IMR-90 (cell line): ENCODE results near the gene SLITRK5. TPM values are rescaled to one million over a fixed set of nuclear protein-coding genes. Genes with fewer than 3 reads are reported as not detected.

ENCODE experiments used
- ATAC-seq: fragments of 200-7000 bp; cut with Tn5 transposase; 2 replicates; pipeline ENCODE4 v1.9.1; 2020; ENCODE audit warnings: low read depth, mild to moderate bottlenecking, moderate library complexity
- BruUV-seq: library from RNA; stranded (reverse); fragments of 400-500 nt; replicated peaks from 2 replicates; lab custom pipeline; 2021; lab: Mats Ljungman, UMichigan
- CTCF ChIA-PET: fragments of 300-600 bp; formaldehyde crosslinking; extraction: SDS; loops from one replicate; lab custom pipeline; 2021; ENCODE audit warnings: antibody characterized with exemption; lab: Yijun Ruan, JAX
- POLR2A ChIA-PET: fragments of 300-600 bp; sonication (Branson Sonifier 250); formaldehyde crosslinking; loops from one replicate; lab custom pipeline; 2022; ENCODE audit warnings: antibody characterized with exemption; ENCODE audit not compliant: unreplicated experiment; lab: Charles Lee
- DNase-seq: peaks from one replicate; pipeline ENCODE4 v3.0.0; 2013
- H2AFZ ChIP-seq: replicated peaks from 2 replicates; pipeline ENCODE3; 2013; ENCODE audit warnings: low read length, mild to moderate bottlenecking; ENCODE audit not compliant: poor library complexity
- H2AK5ac ChIP-seq: 2 replicates; pipeline ENCODE4 v1.6.1; 2013; ENCODE audit warnings: low read depth, low read length, inconsistent platforms
- H2AK9ac ChIP-seq: replicated peaks from 2 replicates; pipeline ENCODE3; 2013; ENCODE audit warnings: mild to moderate bottlenecking, low read depth, low read length, moderate library complexity; ENCODE audit not compliant: poor library complexity
- H2BK120ac ChIP-seq: 2 replicates; pipeline ENCODE4 v1.6.1; 2013; ENCODE audit warnings: low read depth, low read length, inconsistent platforms
- H2BK15ac ChIP-seq: 3 replicates; pipeline ENCODE4 v1.6.1; 2013; ENCODE audit warnings: low read depth, low read length, inconsistent platforms
- H2BK20ac ChIP-seq: 2 replicates; pipeline ENCODE4 v1.6.1; 2013; ENCODE audit warnings: low read depth, mild to moderate bottlenecking, inconsistent platforms, low read length, moderate library complexity
- H2BK5ac ChIP-seq: 2 replicates; pipeline ENCODE4 v1.6.1; 2013; ENCODE audit warnings: mild to moderate bottlenecking, low read depth, low read length, inconsistent platforms; ENCODE audit not compliant: poor library complexity, severe bottlenecking
- H3K14ac ChIP-seq: replicated peaks from 2 replicates; pipeline ENCODE4 v1.6.1; 2013; ENCODE audit warnings: low read depth, low read length, inconsistent platforms
- H3K18ac ChIP-seq: 2 replicates; pipeline ENCODE4 v1.6.1; 2013; ENCODE audit warnings: low read depth, low read length, control low read depth
- H3K23ac ChIP-seq: 2 replicates; pipeline ENCODE4 v1.6.1; 2013; ENCODE audit warnings: low read depth, low read length, inconsistent platforms
- H3K27ac ChIP-seq: 2 replicates; pipeline ENCODE4 v1.5.1; 2013; ENCODE audit warnings: mild to moderate bottlenecking, control low read depth, low read length; ENCODE audit not compliant: insufficient read depth
- H3K27me3 ChIP-seq: 2 replicates; pipeline ENCODE4 v1.6.1; 2013; ENCODE audit warnings: low read length; ENCODE audit not compliant: control insufficient read depth, insufficient read depth
- H3K36me3 ChIP-seq: 2 replicates; pipeline ENCODE4 v1.6.1; 2013; ENCODE audit warnings: low read length, mixed read lengths; ENCODE audit not compliant: control insufficient read depth, insufficient read depth
- H3K4ac ChIP-seq: 2 replicates; pipeline ENCODE4 v1.6.1; 2013; ENCODE audit warnings: low read depth, low read length, inconsistent platforms
- H3K4me1 ChIP-seq: 2 replicates; pipeline ENCODE4 v1.6.1; 2013; ENCODE audit warnings: low read length, mixed read lengths; ENCODE audit not compliant: control insufficient read depth, insufficient read depth
- H3K4me2 ChIP-seq: 2 replicates; pipeline ENCODE4 v1.6.1; 2013; ENCODE audit warnings: low read depth, mild to moderate bottlenecking, control low read depth, low read length, moderate library complexity
- H3K4me3 ChIP-seq: 2 replicates; pipeline ENCODE4 v1.5.1; 2013; ENCODE audit warnings: low read depth, mild to moderate bottlenecking, control low read depth, low read length, moderate library complexity; ENCODE audit not compliant: insufficient read depth
- H3K56ac ChIP-seq: 2 replicates; pipeline ENCODE4 v1.6.1; 2013; ENCODE audit warnings: low read length, inconsistent platforms; ENCODE audit not compliant: insufficient read depth; ENCODE audit errors: extremely low read depth
- H3K79me1 ChIP-seq, 2 experiments: 2 replicates each; pipeline ENCODE4 v1.6.1; 2013; ENCODE audit warnings: low read length in 2 of 2, inconsistent platforms in 1 of 2, low read depth in 1 of 2
- H3K9ac ChIP-seq: 2 replicates; pipeline ENCODE4 v1.6.1; 2013; ENCODE audit warnings: low read depth, low read length, control low read depth
- H3K9me1 ChIP-seq: 2 replicates; pipeline ENCODE4 v1.6.1; 2013; ENCODE audit warnings: low read length, inconsistent platforms; ENCODE audit not compliant: insufficient read depth
- H3K9me3 ChIP-seq: 2 replicates; pipeline ENCODE4 v1.6.1; 2013; ENCODE audit warnings: low read length; ENCODE audit not compliant: control insufficient read depth, insufficient read depth
- H4K20me1 ChIP-seq: 2 replicates; pipeline ENCODE4 v1.6.1; 2013; ENCODE audit warnings: low read length, inconsistent platforms; ENCODE audit not compliant: insufficient read depth
- H4K5ac ChIP-seq: 2 replicates; pipeline ENCODE4 v1.6.1; 2013; ENCODE audit warnings: mild to moderate bottlenecking, low read depth, low read length, control low read depth
- H4K8ac ChIP-seq, 2 experiments: 2 replicates each; pipeline ENCODE4 v1.6.1; 2013; ENCODE audit warnings: low read depth in 2 of 2, low read length in 2 of 2, control low read depth in 1 of 2, inconsistent platforms in 1 of 2
- H4K91ac ChIP-seq: 2 replicates; pipeline ENCODE4 v1.6.1; 2013; ENCODE audit warnings: low read depth, low read length, inconsistent platforms; ENCODE audit not compliant: insufficient read depth
- BHLHE40 ChIP-seq: fragments of 150-350 bp; IDR thresholded peaks from 2 replicates; pipeline ENCODE4 v1.6.1; 2016; ENCODE audit warnings: mild to moderate bottlenecking, low read depth, low read length
- CEBPB ChIP-seq: IDR thresholded peaks from 2 replicates; pipeline ENCODE4 v1.6.1; 2012; ENCODE audit warnings: low read depth, low read length, improper control_type of control experiment
- CHD1 ChIP-seq: IDR thresholded peaks from 2 replicates; pipeline ENCODE4 v1.6.1; 2012; ENCODE audit warnings: low read depth, low read length, improper control_type of control experiment
- CTCF ChIP-seq: conservative IDR thresholded peaks from 2 replicates; pipeline ENCODE4 v1.5.1; 2012; ENCODE audit warnings: mild to moderate bottlenecking, low read depth, low read length, improper control_type of control experiment
- ELK1 ChIP-seq: fragments of 150-350 bp; IDR thresholded peaks from 2 replicates; pipeline ENCODE4 v1.6.1; 2016; ENCODE audit warnings: low read depth, mild to moderate bottlenecking, low read length, moderate library complexity, borderline replicate concordance
- FOS ChIP-seq: fragments of 150-350 bp; IDR thresholded peaks from 2 replicates; pipeline ENCODE4 v1.6.1; 2016; ENCODE audit warnings: low read depth, low read length
- MAFK ChIP-seq: IDR thresholded peaks from 2 replicates; pipeline ENCODE4 v1.6.1; 2012; ENCODE audit warnings: low read depth, low read length, improper control_type of control experiment
- MAZ ChIP-seq: IDR thresholded peaks from 2 replicates; pipeline ENCODE4 v1.6.1; 2012; ENCODE audit warnings: low read depth, mild to moderate bottlenecking, low read length, improper control_type of control experiment, moderate library complexity, borderline replicate concordance
- MXI1 ChIP-seq: IDR thresholded peaks from 2 replicates; pipeline ENCODE4 v1.6.1; 2012; ENCODE audit warnings: low read depth, mild to moderate bottlenecking, low read length, moderate library complexity, borderline replicate concordance
- NFE2L2 ChIP-seq: fragments of 150-350 bp; IDR thresholded peaks from 2 replicates; pipeline ENCODE4 v1.6.1; 2016; ENCODE audit warnings: low read depth, mild to moderate bottlenecking, low read length
- POLR2A ChIP-seq: IDR thresholded peaks from 2 replicates; pipeline ENCODE4 v1.6.1; 2012; ENCODE audit warnings: mild to moderate bottlenecking, low read depth, low read length
- RAD21 ChIP-seq: IDR thresholded peaks from 2 replicates; pipeline ENCODE4 v1.6.1; 2012; ENCODE audit warnings: low read length, improper control_type of control experiment
- RCOR1 ChIP-seq: IDR thresholded peaks from 2 replicates; pipeline ENCODE4 v1.6.1; 2012; ENCODE audit warnings: mild to moderate bottlenecking, low read length, improper control_type of control experiment; ENCODE audit not compliant: insufficient replicate concordance
- RFX5 ChIP-seq: IDR thresholded peaks from 2 replicates; pipeline ENCODE4 v1.8.0; 2012; ENCODE audit warnings: low read depth, mild to moderate bottlenecking, low read length, moderate library complexity
- SMC3 ChIP-seq: fragments of 150-350 bp; IDR thresholded peaks from 2 replicates; pipeline ENCODE4 v1.6.1; 2016; ENCODE audit warnings: low read depth, mild to moderate bottlenecking, antibody characterized with exemption, low read length, moderate library complexity
- USF2 ChIP-seq: fragments of 150-350 bp; IDR thresholded peaks from 2 replicates; pipeline ENCODE4 v1.6.1; 2017; ENCODE audit warnings: mild to moderate bottlenecking, antibody characterized with exemption, low read length, low read depth
- WGBS, 2 experiments: methylation state at CpG; one replicate each; pipeline versions ENCODE4 v1.1.5 to v1.1.7; 2013; ENCODE audit warnings: missing lambda C conversion rate in 2 of 2; ENCODE audit not compliant: insufficient read length in 1 of 2; ENCODE audit errors: extremely low coverage in 2 of 2; 5-methylcytosine and 5-hydroxymethylcytosine counted together
- dilution Hi-C: fragments of 300-500 bp; cut with HindIII; formaldehyde crosslinking; loops from one replicate; pipeline ENCODE4 v1.14.3; 2018; ENCODE audit warnings: low sequenced_read_pairs; ENCODE audit not compliant: unreplicated experiment
- in situ Hi-C: fragments of 300-500 bp; cut with MboI; formaldehyde crosslinking; loops from 3 replicates; pipeline ENCODE4 v1.14.3; 2019; ENCODE audit warnings: low sequenced_read_pairs, inconsistent platforms, mixed read lengths
- intact Hi-C: fragments of 100-400 bp; cut with micrococcal nuclease; formaldehyde crosslinking; loops from 2 replicates; pipeline ENCODE4 v1.10.0; 2022
- polyA plus RNA-seq, 3 experiments: library from polyadenylated mRNA; depleted of rRNA; stranded (reverse); fragments of >200 nt; gene quantifications; 2 replicates each; pipeline ENCODE4 v1.2.3, GENCODE V29; 2012; ENCODE audit warnings: low replicate concordance in 1 of 3
- total RNA-seq: library from RNA; depleted of rRNA; stranded (reverse); fragments of >200 nt; gene quantifications from 2 replicates; pipeline ENCODE4 v1.2.3, GENCODE V29; 2012

Gene SLITRK5
- total and polyA plus RNA-seq, 2 of the 4 experiments (the other 2 are of a cell fraction), result under 0.01 to 0.03 TPM

- Histone ChIP-seq H3K18ac (no peak overlapping the region), H3K27me3 (no peaks in the 10 kb centered on the region), H2AK5ac (no peak overlapping the region), H2BK20ac (no peak overlapping the region), H4K8ac (no peak overlapping the region), H2AFZ (no peak overlapping the region), H3K4me1 (no peaks in the 10 kb centered on the region), H3K56ac (no peak overlapping the region), H3K14ac (no peak overlapping the region), H4K91ac (no peak overlapping the region), H3K23ac (no peak overlapping the region), H4K20me1 (no peaks in the 10 kb centered on the region), H3K36me3 (no peaks in the 10 kb centered on the region), H3K4me2 (no peak overlapping the region), H4K5ac (no peak overlapping the region), H2BK120ac (no peak overlapping the region), H2BK15ac (no peak overlapping the region), H3K4me3 (no peak overlapping the region), H3K79me1 (no peaks in the 10 kb centered on the region), H3K4ac (no peak overlapping the region), H3K27ac (no peak overlapping the region), H3K9ac (no peak overlapping the region), H2AK9ac (no peak overlapping the region), H3K9me3 (no peaks in the 10 kb centered on the region), H2BK5ac (no peak overlapping the region), H3K9me1 (no peaks in the 10 kb centered on the region)
- ChIA-PET POLR2A (no interaction called here), CTCF (no interaction called here)
- TF ChIP-seq CTCF, result no peak
- TF ChIP-seq MAFK, result no peak
- no peak for TF ChIP-seq MXI1
- no peak for TF ChIP-seq RFX5
- no peak for TF ChIP-seq BHLHE40
- TF ChIP-seq FOS, result no peak
- no peak for TF ChIP-seq SMC3
- no peak for TF ChIP-seq POLR2A
- TF ChIP-seq USF2, result no peak
- no peak for TF ChIP-seq RAD21
- no peak for TF ChIP-seq ELK1
- no peak for TF ChIP-seq CEBPB
- no peak for TF ChIP-seq NFE2L2
- TF ChIP-seq MAZ, result no peak
- no peak for TF ChIP-seq RCOR1
- TF ChIP-seq CHD1, result no peak
- WGBS, 2 experiments, result no CpG with 5 or more reads among the region's 2 CpGs
- DNase-seq (no peak), ATAC-seq (no peak)
- intact Hi-C loops (no loop called here), in situ Hi-C loops (no loop called here), dilution Hi-C loops (no loop called here)
- BruUV-seq, result no TSS peak
These were observed 14.9 kb upstream of the SLITRK5 start for GRCh38 chr13:87656306-87656705.
